Melanocyte of skin (primary cell): ENCODE data around the gene OR10A5. TPM values are rescaled to one million over a fixed set of nuclear protein-coding genes. Genes with fewer than 3 reads are reported as not detected.

Experiments used
- total RNA-seq, 2 donors: library from RNA; depleted of rRNA; stranded (reverse); fragments of >200 nt; gene quantifications; 2 replicates each; pipeline ENCODE4 v1.2.3, GENCODE V29; 2012

Gene OR10A5
- not detected for total RNA-seq

GRCh38 chr11:6845383-6845782, at the start of gene OR10A5:
TSS of gene OR10A5 (plus strand) at chr11:6845683. CDS start at chr11:6845683, 0 bp downstream.

GRCh38 chr11:6799402-6799801, 46.1 kb upstream of the OR10A5 start, which contains the start of gene OR6A2:
TSS of gene OR6A2 (minus strand) at chr11:6799689. CDS start at chr11:6795708, 3,981 bp downstream.

GRCh38 chr11:6862961-6863360, 17.5 kb downstream of the OR10A5 start, which contains the start of gene OR10A2:
TSS of gene OR10A2 (plus strand) at chr11:6863057. CDS start at chr11:6869755, 6,698 bp downstream.

GRCh38 chr11:6876325-6876724, 30.8 kb downstream of the OR10A5 start, which contains the start of gene OR10A4:
TSS of gene OR10A4 (plus strand) at chr11:6876625. CDS start at chr11:6876648, 23 bp downstream.

GRCh38 chr11:6892400-6892799, 46.9 kb downstream of the OR10A5 start, which contains the start of gene OR2D2:
TSS of gene OR2D2 (minus strand) at chr11:6892500. CDS start at chr11:6892500, 0 bp downstream.

Other genes starting within 250 kb of the OR10A5 start
- 10 to 100 TPM; 12.7 to 14.0 TPM for gene RRP8, start 242.1 kb upstream of the OR10A5 start, total RNA-seq
- gene ILK, start 241.9 kb upstream of the OR10A5 start, total RNA-seq: 100 to 1,000 TPM; 151 to 152 TPM
- 10 to 100 TPM; 21.7 to 39.6 TPM for gene TAF10, start 233.5 kb upstream of the OR10A5 start, total RNA-seq
- gene TPP1, start 226.3 kb upstream of the OR10A5 start, total RNA-seq: 100 to 1,000 TPM; 213 to 236 TPM
- 1 to 10 TPM; 1.0 to 4.0 TPM for gene DCHS1, start 189.9 kb upstream of the OR10A5 start, total RNA-seq
- 10 to 100 TPM; 37.9 to 84.6 TPM for gene MRPL17, start 162.3 kb upstream of the OR10A5 start, total RNA-seq
- gene OR2AG2, start 73.7 kb upstream of the OR10A5 start, total RNA-seq: under 1 TPM; 0.34 to 1.00 TPM
- not detected for gene OR2AG1, start 62.7 kb upstream of the OR10A5 start, total RNA-seq
- under 1 TPM; 0.33 to 0.69 TPM for gene OR6A2, start 46.0 kb upstream of the OR10A5 start, total RNA-seq
- not detected for gene OR10A2, start 17.4 kb downstream of the OR10A5 start, total RNA-seq
- not detected for gene OR10A4, start 30.9 kb downstream of the OR10A5 start, total RNA-seq
- gene OR2D2, start 46.8 kb downstream of the OR10A5 start, total RNA-seq: under 1 TPM; 0.69 to 1.00 TPM
- gene OR2D3, start 75.3 kb downstream of the OR10A5 start, total RNA-seq: not detected
- 1 to 10 TPM; 4.5 to 7.7 TPM for gene ZNF215, start 80.7 kb downstream of the OR10A5 start, total RNA-seq
- 1 to 10 TPM; 2.0 to 2.1 TPM for gene ZNF214, start 174.7 kb downstream of the OR10A5 start, total RNA-seq
- gene NLRP14, start 174.8 kb downstream of the OR10A5 start, total RNA-seq: under 1 TPM; under 0.01 to 0.34 TPM
- not detected for gene RBMXL2, start 243.3 kb downstream of the OR10A5 start, total RNA-seq